ENCODE results near the gene LEKR1.
"Not testable (repeated sequence)": the region's sequence is repeated elsewhere in the genome, so short reads cannot be mapped to it uniquely, and the experiment has no call there.

Gene LEKR1

GRCh38 chr3:156808025-156808424 is 18.1 kb upstream of the LEKR1 start:
- no peak for ATAC-seq

- ATAC-seq: no peak
Observed at GRCh38 chr3:156811089-156811862, 14.9 kb upstream of the LEKR1 start.

DNA sequence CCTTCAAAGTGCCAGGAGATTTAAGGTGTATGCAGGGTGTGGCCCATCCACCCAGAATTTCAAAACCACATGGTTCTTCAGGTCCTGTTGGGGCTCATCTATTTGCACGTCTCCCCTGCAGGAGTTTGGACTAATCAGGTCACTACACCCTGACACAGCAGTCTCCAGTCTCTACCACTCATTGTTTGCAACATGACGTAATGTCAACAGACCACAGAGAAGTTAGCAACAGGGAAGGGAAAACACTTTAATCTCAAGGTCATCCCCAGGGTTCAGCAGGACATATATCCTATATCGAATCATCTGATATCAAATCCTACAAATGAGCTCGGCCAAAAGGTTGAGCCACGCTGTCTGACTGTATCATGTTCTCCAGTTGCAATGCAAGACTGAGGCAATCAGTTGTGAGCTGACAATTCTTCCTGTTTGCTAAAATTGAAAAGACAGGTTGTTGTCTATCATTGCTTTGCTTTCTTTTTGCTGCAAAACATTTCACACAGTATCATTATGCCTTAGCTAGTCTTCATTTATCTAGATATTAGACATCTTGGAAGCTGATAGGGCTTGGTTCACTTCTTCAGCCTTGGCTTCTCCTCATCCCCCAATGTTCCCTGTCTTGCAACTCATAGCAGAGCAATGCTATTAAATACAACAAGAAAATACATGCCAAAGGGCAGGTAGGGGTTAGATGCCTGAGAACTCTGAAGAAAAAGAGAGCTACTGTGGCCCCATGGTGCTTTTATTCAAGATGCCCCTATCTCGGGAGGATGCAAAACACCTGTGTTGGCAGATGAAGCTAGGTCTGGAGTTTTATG is 13.4 kb upstream of the LEKR1 start:
- no peak for ATAC-seq

GRCh38 chr3:156814295-156814694 is 11.9 kb upstream of the LEKR1 start:
- no peak for ATAC-seq

DNA sequence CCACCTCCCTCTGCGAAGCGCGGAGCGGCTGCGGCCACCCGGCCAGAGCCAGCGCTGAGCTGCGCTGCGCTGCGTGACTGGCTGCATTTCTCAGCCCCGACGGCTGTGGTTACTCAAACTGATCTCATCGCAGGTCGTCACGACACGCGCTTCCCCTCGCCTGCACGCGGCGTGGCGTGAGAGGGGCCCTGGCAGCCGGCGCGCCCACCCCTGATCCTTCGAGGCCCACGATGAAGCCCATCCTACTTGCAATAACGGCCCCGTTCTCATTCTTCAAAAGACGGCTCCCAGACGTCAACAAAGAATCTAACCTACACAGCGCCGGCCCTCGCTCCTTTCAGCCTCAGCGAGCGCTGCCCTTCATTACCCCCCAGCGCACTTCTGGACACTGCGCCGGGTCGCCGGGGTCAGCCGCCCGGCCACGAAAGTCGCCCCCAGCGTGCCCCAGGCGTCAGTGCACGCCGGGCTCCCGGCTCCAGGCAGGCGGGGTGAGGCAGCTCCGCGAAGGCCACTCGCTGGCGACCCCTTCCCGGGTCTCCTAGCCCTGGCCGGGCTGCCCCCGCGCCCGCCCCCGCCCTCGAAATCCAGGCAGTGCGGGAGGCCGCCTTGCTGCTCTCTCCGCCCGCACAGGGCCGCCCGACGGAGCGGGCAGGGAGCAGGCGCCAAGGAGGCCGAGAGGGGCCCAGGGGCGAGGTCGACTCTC is 9.9 kb upstream of the LEKR1 start:
- peak; percentile 8 to 25 for ATAC-seq

DNA sequence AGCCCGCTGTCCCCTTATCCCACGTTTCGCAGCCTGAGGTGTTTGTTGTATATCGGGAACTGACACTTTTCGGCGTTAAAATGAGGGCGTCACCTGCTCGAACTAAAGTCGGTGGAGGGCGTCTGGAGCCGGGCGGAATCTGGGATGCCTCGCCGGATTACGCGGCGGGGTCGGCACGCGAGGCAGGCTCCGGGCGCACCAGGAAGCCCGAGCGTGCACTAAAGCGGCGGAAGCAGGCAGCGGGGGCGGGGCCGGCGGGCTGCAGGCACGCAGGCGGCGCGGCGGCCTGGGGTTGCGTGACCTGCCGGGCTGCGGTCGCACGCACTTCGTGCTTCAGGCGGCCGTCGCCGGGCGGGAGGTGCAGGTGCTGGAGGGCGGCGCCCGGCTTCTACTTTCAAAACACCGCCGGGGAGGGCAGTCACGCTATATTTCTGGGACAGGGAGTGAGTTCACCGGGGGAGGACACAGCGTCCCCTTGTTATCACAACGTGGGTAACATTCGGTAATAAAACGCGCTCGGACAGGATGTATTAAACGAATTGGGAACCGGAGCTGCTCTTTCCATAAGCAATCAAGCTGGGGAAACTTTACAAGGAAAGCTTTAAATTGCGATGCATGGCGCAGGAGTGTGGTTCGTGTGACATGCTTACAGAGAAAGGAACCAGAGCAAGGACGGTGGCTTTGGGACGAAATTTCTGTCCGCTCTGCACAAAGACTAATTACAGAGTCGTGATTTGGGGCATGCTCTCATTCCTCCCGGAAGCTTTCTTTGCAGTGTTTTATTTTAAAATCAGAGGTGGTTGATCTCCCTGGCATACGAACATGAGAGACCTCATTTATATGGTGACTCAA is 9.1 kb upstream of the LEKR1 start:
- ATAC-seq: peak; percentile 74 to 75

DNA sequence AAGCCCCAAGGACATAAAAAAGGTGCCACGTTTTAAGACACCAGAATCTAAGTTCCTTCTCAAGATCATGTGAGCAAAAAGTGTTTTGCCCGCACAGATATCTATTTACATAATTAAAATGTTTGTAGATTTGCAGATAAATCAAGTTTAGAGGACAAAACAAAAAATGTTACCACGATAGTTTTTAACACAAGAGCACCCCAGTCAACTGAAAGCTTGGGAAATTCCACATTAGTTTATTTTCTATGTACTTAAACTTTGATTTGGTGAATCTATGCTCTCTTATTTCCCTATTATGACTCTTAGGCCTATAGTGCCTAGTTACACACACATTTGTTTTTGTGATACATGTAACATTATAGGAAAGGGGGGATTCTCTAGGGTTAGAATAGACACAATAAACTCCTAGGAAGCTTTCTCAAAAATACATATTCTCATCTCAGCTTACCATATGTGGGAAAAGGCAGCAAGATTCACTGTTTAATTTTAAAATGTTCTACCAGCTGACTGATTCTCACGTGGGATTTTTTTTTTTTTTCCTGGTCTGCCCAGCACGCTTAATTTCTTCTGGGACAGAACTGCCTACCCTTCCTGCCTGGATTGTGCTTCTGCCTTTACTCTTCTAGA is 8.4 kb upstream of the LEKR1 start:
- peak; percentile 18 to 31 for ATAC-seq

GRCh38 chr3:156818273-156818651 is 7.9 kb upstream of the LEKR1 start:
- no peak for ATAC-seq

GRCh38 chr3:156818890-156819289 is 7.3 kb upstream of the LEKR1 start:
- no peak for ATAC-seq

DNA sequence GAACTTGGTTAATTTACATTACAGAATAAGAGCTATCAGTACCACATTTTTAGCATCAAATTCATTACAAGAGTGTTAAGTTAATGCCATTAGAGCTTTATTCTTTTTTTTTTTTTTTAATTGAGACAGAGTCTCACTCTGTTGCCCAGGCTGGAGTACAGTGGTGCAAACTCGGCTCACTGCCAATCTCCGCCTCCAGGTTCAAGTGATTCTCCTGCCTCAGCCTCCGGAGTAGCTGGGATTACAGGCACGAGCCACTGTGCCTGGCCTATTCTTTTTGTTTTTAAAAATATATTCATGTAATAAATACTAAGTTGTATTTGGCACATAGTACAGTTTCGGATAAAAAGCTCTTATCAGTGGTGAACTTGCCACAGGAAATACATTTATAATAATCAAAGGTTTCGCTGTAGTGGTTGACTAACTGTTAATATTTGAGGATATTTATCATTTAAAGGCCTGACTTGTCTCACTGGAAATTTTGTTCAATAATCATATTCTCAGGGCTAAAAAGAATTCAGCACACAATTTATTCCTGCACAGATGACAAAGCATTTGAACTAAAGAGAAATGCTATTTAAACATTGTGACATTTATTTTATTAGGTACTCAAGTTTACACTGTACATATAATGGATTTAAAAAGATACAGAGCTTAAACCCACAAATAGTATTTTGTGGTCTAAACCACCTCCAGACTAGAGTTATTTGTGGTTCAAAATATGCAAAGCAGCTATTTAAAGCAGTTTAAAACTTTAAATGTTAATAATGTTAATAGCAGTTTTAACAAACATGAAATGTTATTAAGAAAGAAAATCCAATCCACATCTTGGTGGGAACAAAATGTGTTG is 6.1 kb upstream of the LEKR1 start:
- ATAC-seq: no peak

DNA sequence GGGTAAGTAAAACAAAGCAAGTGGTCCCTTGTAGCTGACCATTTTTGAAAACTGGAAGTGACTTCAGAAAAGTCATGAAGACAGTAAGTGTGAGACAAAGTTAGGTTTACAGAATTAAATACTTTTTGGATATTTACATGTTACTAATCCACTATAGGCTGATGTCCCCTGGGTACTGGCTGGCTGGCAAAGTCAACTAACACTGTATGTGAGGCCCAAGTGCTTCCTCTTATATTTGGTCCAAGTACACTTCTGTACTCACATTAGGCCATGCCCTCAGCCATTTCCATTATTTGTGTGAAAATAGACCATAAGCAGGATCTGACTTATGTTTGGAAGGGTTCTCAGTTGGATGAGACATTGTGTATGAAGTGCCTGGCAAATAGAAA is 5.5 kb upstream of the LEKR1 start:
- ATAC-seq: no peak

DNA sequence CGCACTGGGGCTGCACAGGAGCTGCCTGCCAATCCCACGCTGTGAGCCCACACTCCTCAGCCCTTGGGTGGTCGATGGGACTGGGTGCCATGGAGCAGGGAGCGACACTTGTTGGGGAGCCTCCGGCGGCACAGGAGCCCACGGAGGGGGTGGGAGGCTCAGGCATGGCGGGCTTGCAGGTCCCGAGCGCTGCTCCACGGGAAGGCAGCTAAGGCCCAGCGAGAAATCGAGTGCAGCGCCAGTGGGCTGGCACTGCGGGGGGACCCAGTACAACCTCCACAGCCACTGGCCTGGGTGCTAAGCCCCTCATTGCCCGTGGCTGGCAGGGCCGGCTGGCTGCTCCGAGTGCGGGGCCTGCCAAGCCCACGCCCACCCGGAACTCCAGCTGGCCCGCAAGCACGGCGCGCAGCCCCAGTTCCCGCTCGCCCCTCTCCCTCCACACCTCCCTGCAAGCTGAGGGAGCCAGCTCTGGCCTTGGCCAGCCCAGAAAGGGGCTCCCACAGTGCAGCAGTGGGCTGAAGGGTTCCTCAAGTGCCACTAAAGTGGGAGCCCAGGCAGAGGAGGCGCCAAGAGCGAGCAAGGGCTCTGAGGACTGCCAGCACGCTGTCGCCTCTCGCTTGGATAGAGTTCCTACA is 3.4 kb upstream of the LEKR1 start:
- ATAC-seq: not testable (repeated sequence)

DNA sequence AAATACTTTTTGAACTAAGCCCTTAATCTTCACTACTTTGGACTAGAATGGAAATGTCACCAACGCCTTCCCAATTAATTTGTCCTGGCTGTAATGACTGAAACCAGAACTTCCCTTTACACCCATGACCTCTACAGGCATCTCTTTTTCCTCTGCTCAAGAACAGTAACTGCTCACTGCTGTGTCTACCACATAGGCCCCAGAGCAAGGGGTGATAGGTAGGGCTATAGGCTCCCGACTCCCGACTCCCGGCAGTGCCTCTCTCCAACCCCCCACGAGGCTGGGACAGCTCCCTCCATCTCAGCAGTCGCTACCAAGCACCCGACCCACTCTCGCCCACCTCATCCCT is 384 bp upstream of the LEKR1 start:
- peak; percentile 48 to 54 for ATAC-seq

GRCh38 chr3:156826896-156827882 is 1.0 kb downstream of the LEKR1 start:
- ATAC-seq: no peak

DNA sequence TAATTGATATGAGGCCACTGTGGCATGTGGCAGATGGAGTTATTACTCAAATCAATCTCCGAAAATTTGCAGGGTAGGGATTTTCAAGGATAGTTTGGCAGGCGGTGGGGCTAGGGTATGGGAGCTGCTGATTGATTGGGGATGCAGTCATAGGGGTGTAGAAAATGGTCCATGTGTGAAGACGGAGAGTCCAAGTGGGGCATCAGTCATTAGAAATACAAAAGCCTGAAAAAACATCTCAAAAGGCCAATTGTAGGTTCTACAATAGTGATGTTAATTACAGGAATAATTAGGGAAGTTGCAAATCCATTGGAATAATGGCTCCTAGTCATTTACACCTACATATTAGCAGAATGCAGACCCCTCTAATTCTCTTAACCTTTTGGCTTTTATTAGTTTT is 4.9 kb downstream of the LEKR1 start:
- no peak for ATAC-seq

DNA sequence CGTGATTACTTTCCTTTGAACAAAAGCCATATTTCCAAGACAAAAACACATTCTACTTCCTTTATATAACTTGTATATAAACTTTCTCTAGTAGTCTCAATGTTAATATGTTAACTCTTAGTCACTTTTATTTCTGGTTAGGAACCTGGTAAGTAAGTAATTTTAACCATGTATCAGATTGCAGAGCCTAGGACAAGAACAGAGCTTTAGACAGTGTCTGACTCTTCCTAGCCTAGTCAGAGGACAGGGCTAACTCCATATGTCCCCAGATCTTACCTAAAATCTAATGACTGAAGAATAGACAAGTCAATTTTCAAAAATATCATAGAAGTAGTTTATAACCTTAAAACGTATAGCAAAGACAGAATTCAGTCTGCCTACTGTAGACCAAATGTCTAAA is 8.3 kb downstream of the LEKR1 start:
- no peak for ATAC-seq

- ATAC-seq: no peak
Observed at GRCh38 chr3:156834962-156835535, 8.9 kb downstream of the LEKR1 start.

- ATAC-seq: no peak
Observed at GRCh38 chr3:156836701-156837100, 10.5 kb downstream of the LEKR1 start.

DNA sequence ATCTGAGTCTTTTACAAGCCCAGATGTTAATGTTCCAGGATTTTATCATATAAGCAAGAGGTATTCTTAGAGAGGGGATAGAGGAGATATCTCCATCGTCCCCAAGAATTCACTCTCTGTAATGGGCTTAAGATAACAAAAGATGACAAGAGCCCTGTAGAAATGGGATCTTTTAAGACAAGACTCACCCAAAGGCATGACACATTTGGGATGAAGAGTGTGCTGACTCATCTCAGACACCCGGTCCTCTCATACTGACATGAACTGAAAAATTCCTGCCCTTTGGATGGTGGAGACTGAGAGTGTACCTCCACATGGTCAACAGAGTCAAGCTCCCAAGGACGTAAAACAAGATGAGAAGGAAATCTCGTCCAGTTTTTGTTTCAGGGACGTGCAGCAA is 11.0 kb downstream of the LEKR1 start:
- ATAC-seq: no peak

Data from activated CD4-positive, CD25-positive, alpha-beta regulatory T cell treated with anti-CD3 and anti-CD28 coated beads, Interleukin-2, amount 50 U/mL, for 24 hours (primary cell).